ENCODE measurements around the gene EFCAB6. TPM values are rescaled to one million over a fixed set of nuclear protein-coding genes. Genes with fewer than 3 reads are reported as not detected.

The EFCAB6 gene
- total and polyA plus RNA-seq, 10 of the 15 experiments (the other 5 are each of a cell fraction or from before 2014, with no cell fraction given), result 0.05 to 0.42 (median 0.19) TPM

- FAIRE-seq, result no peak
- POLR2A ChIA-PET, result no interaction called here
These were observed 323.9 kb downstream of the EFCAB6 start for GRCh38 chr22:43488031-43488866.

GRCh38 chr22:43487311-43488030 lies 324.6 kb downstream of the EFCAB6 start:
- POLR2A ChIA-PET, result no interaction called here
- Histone ChIP-seq H3K9ac (ENCODE audit: control insufficient read depth, insufficient read depth, low read length) (no peak overlapping the region), H4K20me1 (ENCODE audit: control insufficient read depth, insufficient read depth) (no peaks in the 10 kb centered on the region), H2AFZ (ENCODE audit: control insufficient read depth, low read depth, low read length) (no peak overlapping the region), H3K4me1 (ENCODE audit: control insufficient read depth, insufficient read depth, low read length) (no peaks in the 10 kb centered on the region), H3K9me3 (replicated peaks; ENCODE audit: control insufficient read depth, insufficient read depth, low read length) (no peaks in the 10 kb centered on the region), H3K4me3 (no peak overlapping the region), H3K27me3 (replicated peaks in 1 of 2; ENCODE audit: control insufficient read depth in 2 of 2, insufficient read depth in 2 of 2, low read length in 1 of 2) (no peaks in the 10 kb centered on the region), H3K79me2 (ENCODE audit: control insufficient read depth, insufficient read depth, low read length) (no peaks in the 10 kb centered on the region), H3K36me3 (ENCODE audit: control insufficient read depth in 2 of 2, insufficient read depth in 2 of 2, low read length in 1 of 2) (no peaks in the 10 kb centered on the region), H3K27ac (ENCODE audit: control insufficient read depth, insufficient read depth) (no peak overlapping the region), H3K4me2 (ENCODE audit: control insufficient read depth, insufficient read depth) (no peak overlapping the region)
- CTCF ChIA-PET, result no interaction called here
- FAIRE-seq (no peak), DNase-seq (ENCODE audit: low read depth, low spot score) (no peak), ATAC-seq (no peak)
- WGBS (ENCODE audit: insufficient coverage, insufficient replicate concordance, low lambda C conversion rate, missing lambda C conversion rate), result 37% methylated on average over 19 of the region's 19 CpGs
- RAD21 ChIA-PET (ENCODE audit: unreplicated experiment), result no interaction called here
- SMC1A ChIA-PET (ENCODE audit: uncharacterized antibody, unreplicated experiment), result no interaction called here
- intact Hi-C loops (cut with micrococcal nuclease; ENCODE audit: unreplicated experiment) (no loop called here), in situ Hi-C loops (cut with MboI) (no loop called here)
- no TSS peak for BruUV-seq (replicated peaks)
- no peak for TF ChIP-seq BCLAF1 (IDR thresholded peaks at IDR 0.05)
- no peak for TF ChIP-seq FOXM1 (IDR thresholded peaks at IDR 0.05; ENCODE audit: low read depth, low read length)
- TF ChIP-seq WRNIP1 (IDR thresholded peaks at IDR 0.05; ENCODE audit: borderline replicate concordance, low read depth, low read length), result no peak
- no peak for TF ChIP-seq ZBTB4 (CRISPR knock-in tag; IDR thresholded peaks at IDR 0.05)
- no peak for TF ChIP-seq RBBP5 (conservative IDR thresholded peaks at IDR 0.05)
- no peak for TF ChIP-seq JUND (IDR thresholded peaks at IDR 0.05; ENCODE audit: low read depth, low read length)

More at GRCh38 chr22:43488031-43488866, 323.9 kb downstream of the EFCAB6 start:
- no peak for TF ChIP-seq SREBF1 (IDR thresholded peaks at IDR 0.05; ENCODE audit: low read length)
- no peak for TF ChIP-seq EP300 (IDR thresholded peaks at IDR 0.05; ENCODE audit: borderline replicate concordance in 1 of 2, control insufficient read depth in 1 of 2, low read depth in 2 of 2, low read length in 2 of 2)
- Histone ChIP-seq H3K27ac (ENCODE audit: control insufficient read depth, insufficient read depth) (no peak overlapping the region), H4K20me1 (ENCODE audit: control insufficient read depth, insufficient read depth) (no peaks in the 10 kb centered on the region), H2AFZ (ENCODE audit: control insufficient read depth, low read depth, low read length) (no peak overlapping the region), H3K9me3 (replicated peaks; ENCODE audit: control insufficient read depth, insufficient read depth, low read length) (no peaks in the 10 kb centered on the region), H3K4me2 (ENCODE audit: control insufficient read depth, insufficient read depth) (no peak overlapping the region), H3K9ac (ENCODE audit: control insufficient read depth, insufficient read depth, low read length) (no peak overlapping the region), H3K79me2 (ENCODE audit: control insufficient read depth, insufficient read depth, low read length) (no peaks in the 10 kb centered on the region), H3K36me3 (ENCODE audit: control insufficient read depth in 2 of 2, insufficient read depth in 2 of 2, low read length in 1 of 2) (no peaks in the 10 kb centered on the region), H3K4me3 (no peak overlapping the region), H3K4me1 (ENCODE audit: control insufficient read depth, insufficient read depth, low read length) (no peaks in the 10 kb centered on the region), H3K27me3 (replicated peaks in 1 of 2; ENCODE audit: control insufficient read depth in 2 of 2, insufficient read depth in 2 of 2, low read length in 1 of 2) (no peaks in the 10 kb centered on the region)
- ChIA-PET SMC1A (ENCODE audit: uncharacterized antibody, unreplicated experiment) (no interaction called here), CTCF (no interaction called here), RAD21 (ENCODE audit: unreplicated experiment) (no interaction called here)
- no peak for ATAC-seq
- WGBS (ENCODE audit: insufficient coverage, insufficient replicate concordance, low lambda C conversion rate, missing lambda C conversion rate), result 58% methylated on average over 25 of the region's 26 CpGs
- no peak for DNase-seq (ENCODE audit: low read depth, low spot score)
- intact Hi-C loops (cut with micrococcal nuclease; ENCODE audit: unreplicated experiment), result no loop called here
- in situ Hi-C loops (cut with MboI), result no loop called here
- no TSS peak for BruUV-seq (replicated peaks)

Data from GM12878 (cell line).